ENCODE measurements around the gene NAXE.

- TF ChIP-seq CTCF (IDR thresholded peaks at IDR 0.05; ENCODE audit: borderline replicate concordance, extremely low read depth, low read length, poor library complexity, severe bottlenecking) (no peak), EZH2 (IDR thresholded peaks at IDR 0.05; ENCODE audit: borderline replicate concordance, low read depth, low read length, severe bottlenecking) (no peak)
Observed at GRCh38 chr1:156586323-156586722, 5.3 kb upstream of the NAXE start.
